B cell (primary cell): ENCODE results near the gene GPR89B.

Source experiments
- EZH2 ChIP-seq: IDR thresholded peaks from 2 replicates; pipeline ENCODE4 v1.6.1; 2012; ENCODE audit warnings: borderline replicate concordance, low read depth, mild to moderate bottlenecking, moderate library complexity, low read length; ENCODE audit not compliant: insufficient read depth, poor library complexity, severe bottlenecking
- TF ChIP-seq, protein P1 (sequence below): fragments of 200-600 bp; IDR thresholded peaks from one replicate; pipeline ENCODE4 v1.8.0; 2022; ENCODE audit warnings: antibody characterized with exemption, mild to moderate bottlenecking

DNA sequence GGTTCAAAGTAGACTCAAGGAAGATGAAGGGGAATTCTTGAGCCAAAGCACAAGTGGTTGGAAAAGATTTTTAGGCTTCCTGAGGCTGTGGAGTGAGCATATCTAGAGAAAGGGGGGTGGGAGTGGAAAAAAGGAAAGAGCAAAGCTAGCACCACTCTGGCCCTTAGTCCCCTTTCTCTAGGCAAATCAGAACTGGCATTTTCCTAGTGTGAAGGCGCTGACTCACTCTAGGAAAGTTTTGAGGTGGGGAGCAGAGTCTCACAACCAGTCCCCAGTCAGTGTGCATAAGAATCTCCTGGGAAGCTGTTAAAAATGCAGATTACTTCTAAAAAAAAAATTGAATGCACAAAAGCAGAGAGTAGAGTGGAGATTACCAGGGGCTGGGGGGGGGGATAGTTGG is 3.4 kb upstream of the GPR89B start:
- TF ChIP-seq, protein P1, sequence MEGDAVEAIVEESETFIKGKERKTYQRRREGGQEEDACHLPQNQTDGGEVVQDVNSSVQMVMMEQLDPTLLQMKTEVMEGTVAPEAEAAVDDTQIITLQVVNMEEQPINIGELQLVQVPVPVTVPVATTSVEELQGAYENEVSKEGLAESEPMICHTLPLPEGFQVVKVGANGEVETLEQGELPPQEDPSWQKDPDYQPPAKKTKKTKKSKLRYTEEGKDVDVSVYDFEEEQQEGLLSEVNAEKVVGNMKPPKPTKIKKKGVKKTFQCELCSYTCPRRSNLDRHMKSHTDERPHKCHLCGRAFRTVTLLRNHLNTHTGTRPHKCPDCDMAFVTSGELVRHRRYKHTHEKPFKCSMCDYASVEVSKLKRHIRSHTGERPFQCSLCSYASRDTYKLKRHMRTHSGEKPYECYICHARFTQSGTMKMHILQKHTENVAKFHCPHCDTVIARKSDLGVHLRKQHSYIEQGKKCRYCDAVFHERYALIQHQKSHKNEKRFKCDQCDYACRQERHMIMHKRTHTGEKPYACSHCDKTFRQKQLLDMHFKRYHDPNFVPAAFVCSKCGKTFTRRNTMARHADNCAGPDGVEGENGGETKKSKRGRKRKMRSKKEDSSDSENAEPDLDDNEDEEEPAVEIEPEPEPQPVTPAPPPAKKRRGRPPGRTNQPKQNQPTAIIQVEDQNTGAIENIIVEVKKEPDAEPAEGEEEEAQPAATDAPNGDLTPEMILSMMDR, result no peak
- TF ChIP-seq EZH2, result no peak
